HG03378 (cell line): ENCODE results near the gene ZBTB47.

Source experiments
- ATAC-seq: cut with Tn5 transposase; IDR thresholded peaks from one replicate; pipeline ENCODE4 v1.9.1; 2021; ENCODE audit warnings: mild to moderate bottlenecking, moderate library complexity; ENCODE audit not compliant: unreplicated experiment

ZBTB47 gene

GRCh38 chr3:42698216-42698910 lies 44.9 kb downstream of the ZBTB47 start:
- ATAC-seq: no peak

- no peak for ATAC-seq
Measured at GRCh38 chr3:42698911-42699230, 45.4 kb downstream of the ZBTB47 start.

GRCh38 chr3:42699511-42699971 lies 46.0 kb downstream of the ZBTB47 start:
- ATAC-seq: no peak

GRCh38 chr3:42700366-42701288 lies 47.1 kb downstream of the ZBTB47 start:
- no peak for ATAC-seq

DNA sequence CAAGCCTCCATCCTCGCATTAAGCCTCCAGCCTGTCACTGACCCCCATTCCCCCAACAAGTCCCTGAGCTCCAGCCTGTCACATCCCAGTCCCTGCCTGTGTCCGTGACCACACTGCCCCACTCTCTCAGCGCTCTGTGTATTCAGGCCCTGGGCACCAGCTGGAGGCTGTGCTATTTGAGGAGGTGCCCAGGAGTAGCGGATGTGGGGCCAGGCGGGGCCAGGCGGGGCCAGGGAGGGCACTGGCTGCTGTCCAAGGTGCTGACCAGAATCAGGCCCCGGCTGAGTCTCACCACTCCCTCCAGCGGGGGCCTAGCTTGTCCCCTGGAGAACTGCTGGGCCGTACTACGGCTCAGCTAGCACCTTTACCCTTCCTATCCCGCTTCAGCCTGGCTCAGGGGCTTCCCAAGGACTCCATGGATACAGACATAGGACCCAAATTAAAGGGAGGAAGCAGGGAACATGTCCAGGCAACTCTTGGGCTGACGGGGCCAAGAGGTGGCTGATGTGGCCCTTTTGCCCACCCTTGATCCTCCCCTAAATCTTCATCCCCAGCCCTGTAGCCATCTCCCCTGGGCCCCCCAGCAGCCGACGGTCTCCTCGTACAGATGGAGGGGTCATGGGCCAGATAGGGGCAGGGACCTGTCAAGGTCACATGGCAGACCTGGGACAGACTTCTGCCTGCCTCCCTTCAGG lies 48.0 kb downstream of the ZBTB47 start:
- ATAC-seq: no peak

DNA sequence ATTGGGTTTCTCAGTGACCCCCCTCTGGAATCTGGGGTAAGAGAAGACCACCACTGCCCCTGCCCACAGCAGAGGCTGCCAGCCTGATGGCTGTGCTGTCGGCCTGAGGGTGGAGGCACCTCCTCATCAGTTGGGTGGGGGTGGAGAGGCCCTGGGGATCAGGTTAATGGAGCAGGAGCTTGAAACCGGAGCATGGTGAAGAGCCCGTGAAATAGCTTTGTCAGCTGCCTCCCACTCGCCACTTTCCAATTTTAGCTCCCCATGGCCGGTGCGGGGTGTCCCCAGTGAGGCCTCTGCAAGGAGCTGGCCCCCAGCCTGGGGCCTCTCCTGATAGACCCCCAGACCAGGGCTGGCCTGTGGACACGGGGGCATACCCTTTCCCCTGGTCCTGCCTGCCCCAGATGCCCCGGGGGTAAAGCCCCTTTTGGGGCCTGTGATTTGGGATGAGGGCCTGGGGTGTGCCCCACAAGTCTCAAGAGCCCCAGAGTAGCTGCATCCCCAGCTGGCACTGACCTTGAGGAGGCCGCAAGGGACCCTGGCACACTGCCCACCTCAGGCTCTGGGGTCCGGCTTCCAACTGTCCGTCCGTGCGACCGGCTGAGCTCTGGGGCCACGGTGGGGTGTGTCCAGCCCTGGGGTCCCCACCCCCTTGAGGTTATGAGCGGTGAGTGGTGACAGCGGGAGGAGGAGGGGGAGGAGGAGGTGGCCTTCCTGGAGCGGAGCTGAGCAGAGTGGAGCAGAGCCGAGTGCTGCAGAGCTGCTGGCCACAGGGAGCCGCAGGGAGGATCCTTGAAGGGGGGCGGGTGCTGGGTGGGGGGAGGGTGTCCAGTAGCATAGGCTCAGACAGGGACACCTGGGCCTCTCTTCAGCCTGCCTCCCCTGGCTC lies 48.8 kb downstream of the ZBTB47 start, which contains the start of gene HHATL:
Gene HHATL, minus strand, starts transcription at position 733 of the 886 bp plus-strand sequence. CDS start 1,972 bp downstream, outside the sequence.
- ATAC-seq: no peak

DNA sequence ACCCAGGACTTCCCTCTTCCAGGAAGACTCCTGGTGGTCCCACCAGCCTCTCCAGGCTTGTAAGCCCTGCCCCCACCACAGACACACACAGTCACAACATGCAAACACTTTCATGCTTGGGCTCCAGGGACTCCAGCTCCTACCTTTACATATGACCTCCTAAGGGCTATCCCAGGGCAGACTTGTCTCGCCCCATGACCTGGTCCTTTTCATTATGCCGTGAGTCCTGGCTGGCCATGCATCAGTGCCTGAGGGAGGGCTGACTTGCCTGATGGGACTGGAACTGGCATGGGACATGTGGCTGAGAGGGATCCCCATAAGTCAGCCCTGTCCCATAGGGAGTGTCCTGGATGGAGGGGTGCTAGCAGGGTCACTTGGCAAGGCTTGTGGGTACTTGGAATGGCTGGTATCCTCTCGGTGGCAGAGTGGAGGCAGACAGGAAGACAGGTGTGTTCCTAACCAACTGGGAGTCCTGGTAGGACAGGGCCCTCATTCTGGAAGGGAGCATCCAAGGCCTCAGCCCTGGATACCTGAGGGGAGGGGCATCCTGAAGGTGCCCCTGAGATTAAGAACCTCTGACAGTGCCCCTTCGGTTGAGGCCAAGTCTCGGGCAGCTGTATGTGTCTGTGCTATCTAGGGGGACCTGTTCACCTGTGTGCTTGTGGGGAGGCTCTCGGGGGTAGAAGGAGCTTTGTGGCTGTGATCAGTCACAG lies 49.6 kb downstream of the ZBTB47 start:
- no peak for ATAC-seq

DNA sequence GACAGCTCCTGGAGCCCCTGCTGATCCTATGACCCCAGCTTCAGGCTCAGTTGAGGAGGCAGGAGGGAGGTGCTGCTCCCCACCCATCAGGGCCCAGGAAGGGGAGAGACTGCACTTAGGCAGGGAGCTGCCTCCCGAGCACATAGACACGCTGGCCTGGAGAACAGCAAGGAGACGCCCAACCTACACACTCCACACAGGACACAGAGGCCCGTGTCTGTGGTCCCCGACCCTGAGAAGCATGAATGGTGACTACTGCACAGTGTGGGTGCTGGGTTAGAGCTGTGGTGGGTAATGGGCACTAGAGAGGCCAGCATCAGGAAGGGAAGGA lies 50.2 kb downstream of the ZBTB47 start:
- no peak for ATAC-seq

DNA sequence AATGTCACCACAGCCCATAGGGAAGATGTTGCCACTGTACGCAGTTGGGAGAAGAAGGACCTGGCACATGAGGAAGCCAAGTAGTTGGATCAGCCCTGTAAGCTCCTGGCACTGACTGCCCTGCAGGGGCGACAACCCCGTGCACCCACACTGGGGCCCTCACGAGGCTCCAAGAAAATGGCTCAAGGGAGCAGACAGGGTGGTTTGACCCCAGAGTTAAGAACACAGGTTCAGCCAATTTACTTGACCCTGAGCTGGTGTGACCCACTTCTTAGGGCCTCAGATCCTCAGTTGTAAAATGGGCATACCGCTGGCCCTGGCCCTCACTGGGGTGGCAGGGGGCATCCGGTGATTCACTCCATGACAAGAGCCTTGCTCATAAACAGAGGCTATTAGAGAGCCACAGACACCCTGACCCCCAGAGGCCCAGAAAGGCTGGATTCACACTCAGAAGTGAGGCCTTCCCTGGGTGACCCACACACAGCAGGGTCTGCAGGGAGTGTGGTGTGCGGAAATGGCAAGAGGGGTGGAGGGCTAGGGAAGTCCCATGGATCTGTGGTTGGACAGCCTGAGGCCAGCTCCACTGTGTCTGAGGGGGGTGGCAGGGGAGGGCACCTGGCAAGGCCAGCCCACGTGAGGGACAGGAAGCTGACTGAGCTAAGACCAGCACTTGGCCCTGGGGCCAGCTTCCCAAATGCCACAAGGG lies 50.8 kb downstream of the ZBTB47 start:
- ATAC-seq: no peak

GRCh38 chr3:42705058-42705767 lies 51.7 kb downstream of the ZBTB47 start:
- ATAC-seq: no peak

DNA sequence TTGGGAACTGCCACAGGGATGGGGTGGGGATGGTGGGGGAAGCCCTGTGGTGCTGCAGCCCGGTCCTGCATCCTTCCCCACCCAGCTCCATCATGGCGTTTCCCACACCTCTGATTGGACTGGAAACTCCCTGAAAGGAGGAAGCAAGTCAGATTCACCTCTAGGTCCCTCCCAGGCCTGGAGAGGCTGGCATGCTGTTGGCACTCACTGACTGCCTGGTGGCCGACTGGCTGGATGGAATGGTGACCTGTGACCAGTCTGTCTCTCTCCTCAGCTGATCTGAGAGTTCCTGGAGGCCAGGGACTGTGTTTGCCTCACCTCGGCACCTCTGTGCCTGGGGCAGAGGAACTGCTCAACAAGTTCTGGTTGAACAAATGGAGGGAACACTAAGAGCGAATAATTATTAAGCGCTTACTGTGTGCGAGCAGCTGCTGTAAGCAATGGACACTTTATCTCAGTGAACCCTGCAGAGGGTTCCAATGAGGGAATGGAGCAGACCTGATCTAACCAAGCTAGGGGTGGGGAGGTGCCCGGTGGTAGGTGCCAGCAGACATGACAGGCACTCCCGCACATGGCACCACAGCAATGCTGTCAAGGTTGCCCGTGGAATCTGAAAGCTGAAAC lies 52.6 kb downstream of the ZBTB47 start:
- no peak for ATAC-seq

DNA sequence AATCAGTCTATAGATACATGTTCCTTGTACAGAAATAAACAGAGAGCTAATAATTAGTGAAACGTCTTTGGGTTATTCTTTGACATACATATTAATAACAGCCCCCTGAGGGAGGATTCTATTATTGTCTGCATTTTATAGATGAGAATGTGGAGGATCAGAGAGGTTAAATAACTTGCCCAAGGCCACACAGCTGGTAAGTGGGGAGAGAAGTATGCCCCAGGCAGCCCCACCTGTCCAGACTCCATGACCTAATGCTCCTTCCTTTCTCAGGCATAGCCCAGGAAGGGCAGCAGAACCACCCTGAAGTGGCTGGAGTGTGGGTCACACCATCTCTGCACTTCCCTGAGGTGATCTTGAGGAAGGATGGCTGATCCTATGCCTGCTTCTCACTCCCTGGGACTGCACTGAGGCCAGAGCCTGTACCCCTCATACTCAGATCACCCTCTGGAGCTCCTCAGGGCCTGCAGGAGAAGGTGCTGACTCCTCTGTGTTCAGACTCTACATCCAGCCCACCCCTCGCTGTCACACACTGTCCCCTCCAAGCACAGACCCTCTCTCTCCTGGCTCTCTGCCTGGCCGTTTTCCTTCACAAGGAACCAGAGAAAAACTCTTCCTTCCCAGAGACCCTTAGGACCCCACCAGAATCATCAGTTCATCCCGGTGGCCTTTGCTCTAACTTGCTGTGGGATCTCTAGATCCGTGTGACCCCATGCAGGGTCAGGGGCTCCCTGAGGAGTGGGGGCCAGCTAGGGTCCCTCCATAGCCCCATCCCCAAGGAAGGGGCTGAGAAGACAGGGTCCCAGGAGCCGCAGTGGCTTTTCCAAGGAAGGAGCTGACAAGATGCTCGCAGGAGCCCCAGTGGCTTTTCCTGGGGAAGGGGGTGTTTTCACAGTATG lies 53.5 kb downstream of the ZBTB47 start:
- ATAC-seq: no peak

DNA sequence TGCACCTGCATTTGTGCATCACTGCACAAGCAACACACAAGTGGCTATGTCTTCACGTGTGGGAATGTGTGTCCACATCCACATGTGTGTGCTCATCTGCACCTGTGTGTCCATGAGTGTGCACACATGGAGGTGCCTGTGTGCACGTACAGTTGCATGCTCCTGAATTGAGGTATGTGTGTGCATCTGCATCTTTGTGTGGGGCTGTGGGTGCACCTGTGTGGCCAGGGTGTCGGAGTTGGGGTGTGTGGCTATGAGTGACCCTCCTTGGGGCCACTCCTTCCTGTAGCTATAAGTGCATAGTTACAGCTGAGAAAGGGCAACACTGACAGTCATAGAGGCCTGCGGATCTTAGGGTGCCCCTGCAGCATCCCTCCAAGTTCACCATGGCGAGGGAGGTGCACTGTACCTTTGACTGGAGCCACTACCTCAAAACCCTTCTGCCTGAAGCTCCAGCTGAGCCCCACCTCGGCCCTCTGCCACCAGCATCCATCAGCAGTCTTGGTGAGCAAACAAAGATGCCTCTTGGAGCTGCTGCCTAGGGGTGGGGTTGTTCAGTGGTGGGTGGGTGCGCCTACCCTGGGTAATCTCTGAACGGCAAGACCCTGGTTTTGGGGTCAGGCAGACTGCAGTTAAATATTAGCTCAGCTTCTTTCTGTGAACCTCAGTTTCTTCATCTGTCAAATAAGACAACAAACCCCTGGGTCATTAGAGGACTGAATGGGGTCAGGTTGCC lies 54.3 kb downstream of the ZBTB47 start:
- ATAC-seq: no peak

DNA sequence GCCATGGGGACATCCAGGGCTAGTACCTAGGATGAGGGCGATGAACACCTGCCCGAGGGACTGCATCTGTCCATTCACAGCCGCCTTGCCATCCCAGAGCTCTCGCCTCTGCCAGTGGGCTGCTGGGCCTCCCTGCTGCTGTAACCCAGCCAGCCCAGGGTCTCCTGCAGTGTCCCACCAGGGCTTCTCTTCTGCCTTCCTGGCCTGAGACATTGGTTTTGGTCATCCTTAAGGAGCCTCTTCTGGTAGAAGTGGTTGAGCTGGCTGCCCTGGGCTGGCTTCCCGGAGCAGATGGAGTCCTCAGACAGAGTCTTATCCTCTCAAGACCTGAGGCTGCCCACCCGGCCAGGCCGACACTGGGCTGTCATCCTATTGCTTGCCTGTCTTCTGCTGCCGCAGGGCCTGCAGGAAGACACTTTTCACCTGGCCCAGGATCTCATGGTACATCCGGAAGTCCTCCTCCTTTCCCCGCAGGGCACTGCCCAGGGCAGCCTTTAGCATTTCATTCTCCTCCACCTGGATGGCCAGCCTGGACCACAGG lies 55.2 kb downstream of the ZBTB47 start:
- ATAC-seq: no peak

- no peak for ATAC-seq
Measured at GRCh38 chr3:42709621-42710020, 56.1 kb downstream of the ZBTB47 start.

GRCh38 chr3:42710323-42711021 lies 57.0 kb downstream of the ZBTB47 start:
- ATAC-seq: no peak
